GM23248 (cell line): ENCODE results near the gene CHST13.

Experiments
- EZH2 ChIP-seq: fragments of 200-600 bp; sonication (generic); IDR thresholded peaks from 2 replicates; pipeline ENCODE4 v1.6.1; 2018; ENCODE audit warnings: antibody characterized with exemption, mild to moderate bottlenecking; ENCODE audit not compliant: insufficient read depth, poor library complexity, severe bottlenecking
- EZH2phosphoT487 ChIP-seq: fragments of 200-600 bp; sonication (generic); IDR thresholded peaks from 2 replicates; pipeline ENCODE4 v1.6.1; 2018; ENCODE audit warnings: antibody characterized with exemption, moderate library complexity, mild to moderate bottlenecking, low read depth; ENCODE audit not compliant: insufficient read depth

- TF ChIP-seq EZH2phosphoT487 (no peak), EZH2 (no peak)
Observed at GRCh38 chr3:126537116-126537729, 13.3 kb downstream of the CHST13 start.
